Caco-2 (cell line): ENCODE data around the gene FARP1. TPM values are rescaled to one million over a fixed set of nuclear protein-coding genes. Genes with fewer than 3 reads are reported as not detected.

Source experiments
- BruUV-seq: library from RNA; stranded (reverse); fragments of 400-500 nt; replicated peaks from 2 replicates; lab custom pipeline; 2021; lab: Mats Ljungman, UMichigan
- CTCF ChIA-PET: fragments of 300-600 bp; sonication (Branson Sonifier 250); formaldehyde crosslinking; loops from one replicate; lab custom pipeline; 2022; ENCODE audit warnings: antibody characterized with exemption; lab: Charles Lee
- POLR2A ChIA-PET: fragments of 300-600 bp; sonication (Branson Sonifier 250); formaldehyde crosslinking; loops from one replicate; lab custom pipeline; 2022; ENCODE audit warnings: antibody characterized with exemption; lab: Charles Lee
- DNase-seq, 2 experiments: peaks; one replicate each; pipeline versions ENCODE4 v3.0.0 to v3.0.0-alpha.2; 2020 to 2022
- H3K27me3 ChIP-seq: replicated peaks from 2 replicates; pipeline ENCODE4 v1.6.0; 2011; ENCODE audit warnings: low read length; ENCODE audit not compliant: control insufficient read depth, insufficient read depth
- H3K36me3 ChIP-seq: 2 replicates; pipeline ENCODE4 v1.5.1; 2011; ENCODE audit warnings: low read length; ENCODE audit not compliant: control insufficient read depth, insufficient read depth
- H3K4me1 ChIP-seq: fragments of 250-450 bp; sonication (Bioruptor Pico); 2 replicates; pipeline ENCODE4 v1.5.1; 2020; ENCODE audit warnings: mild to moderate bottlenecking
- H3K4me3 ChIP-seq: 2 replicates; pipeline ENCODE4 v1.5.1; 2011; ENCODE audit warnings: low read depth, mild to moderate bottlenecking, control low read depth, low read length
- H3K9me3 ChIP-seq: fragments of 250-450 bp; sonication (Bioruptor Pico); 2 replicates; pipeline ENCODE4 v1.5.1; 2020; ENCODE audit warnings: mild to moderate bottlenecking, moderate library complexity
- H3K27ac Mint-ChIP-seq: one replicate; pipeline ENCODE4 v1.8.0; 2022; ENCODE audit warnings: mixed read lengths; ENCODE audit not compliant: unreplicated experiment
- H3K27me3 Mint-ChIP-seq: one replicate; pipeline ENCODE4 v1.8.0; 2022; ENCODE audit warnings: mixed read lengths; ENCODE audit not compliant: insufficient read depth, unreplicated experiment
- H3K36me3 Mint-ChIP-seq: one replicate; pipeline ENCODE4 v1.8.0; 2022; ENCODE audit warnings: mild to moderate bottlenecking, mixed read lengths; ENCODE audit not compliant: insufficient read depth, unreplicated experiment
- H3K4me1 Mint-ChIP-seq: one replicate; pipeline ENCODE4 v1.8.0; 2022; ENCODE audit warnings: low read depth, mixed read lengths; ENCODE audit not compliant: unreplicated experiment
- H3K4me3 Mint-ChIP-seq: one replicate; pipeline ENCODE4 v1.8.0; 2022; ENCODE audit warnings: mild to moderate bottlenecking, moderate library complexity, mixed read lengths; ENCODE audit not compliant: unreplicated experiment
- H3K9me3 Mint-ChIP-seq: one replicate; pipeline ENCODE4 v1.8.0; 2022; ENCODE audit warnings: mixed read lengths; ENCODE audit not compliant: unreplicated experiment
- intact Hi-C: fragments of 100-400 bp; cut with micrococcal nuclease; formaldehyde crosslinking; loops from one replicate; pipeline ENCODE4 v1.10.0; 2022; ENCODE audit not compliant: unreplicated experiment
- total RNA-seq: library from RNA; stranded (reverse); gene quantifications from 2 replicates; pipeline ENCODE4 v1.2.3, GENCODE V29; 2022
- TF ChIP-seq, protein P1 (sequence below), 2 experiments: fragments of 200-600 bp in 1 of 2; IDR thresholded peaks; 1 replicate in 1 of 2; 2 replicates in 1 of 2; pipeline versions ENCODE4 v1.5.1 to v1.8.0; 2011 to 2022; ENCODE audit warnings: antibody characterized with exemption in 1 of 2, control low read depth in 1 of 2, inconsistent platforms in 1 of 2, low read depth in 1 of 2, low read length in 1 of 2, mild to moderate bottlenecking in 1 of 2, moderate library complexity in 1 of 2; ENCODE audit not compliant: insufficient read depth in 1 of 2, severe bottlenecking in 1 of 2, unreplicated experiment in 1 of 2

The FARP1 gene
- total RNA-seq, 1 experiment from 2014 or later: 189 TPM

DNA sequence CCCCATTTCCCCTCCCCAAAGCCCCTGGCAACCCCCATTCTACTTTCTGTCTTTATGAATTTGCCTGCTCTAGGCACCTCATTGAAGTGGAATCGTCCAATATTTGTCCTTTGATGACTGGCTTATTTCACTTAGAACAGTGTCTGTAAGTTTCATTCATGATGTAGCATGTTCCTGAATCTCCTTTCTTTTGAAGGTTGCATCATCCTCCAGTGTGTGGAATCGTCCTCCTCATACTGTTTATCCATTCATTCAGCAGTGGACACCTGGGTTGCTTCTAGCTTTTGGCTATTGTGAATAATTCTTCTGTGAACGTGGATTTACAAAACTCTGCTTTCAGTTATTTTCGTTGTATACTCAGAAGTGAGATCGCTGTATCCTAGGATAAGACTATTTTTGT, 195.4 kb downstream of the FARP1 start:
- DNase-seq: no peak
- Histone ChIP-seq H3K27me3 (no peaks in the 10 kb centered on the region), H3K9me3 (peaks cover 6% of the 10 kb centered on the region; the same call in 1 of the 2 replicates), H3K4me1 (no peaks in the 10 kb centered on the region), H3K4me3 (no peak overlapping the region), H3K36me3 (peaks cover 3% of the 10 kb centered on the region; the same call in 1 of the 2 replicates)
- BruUV-seq: no TSS peak
- TF ChIP-seq, protein P1, sequence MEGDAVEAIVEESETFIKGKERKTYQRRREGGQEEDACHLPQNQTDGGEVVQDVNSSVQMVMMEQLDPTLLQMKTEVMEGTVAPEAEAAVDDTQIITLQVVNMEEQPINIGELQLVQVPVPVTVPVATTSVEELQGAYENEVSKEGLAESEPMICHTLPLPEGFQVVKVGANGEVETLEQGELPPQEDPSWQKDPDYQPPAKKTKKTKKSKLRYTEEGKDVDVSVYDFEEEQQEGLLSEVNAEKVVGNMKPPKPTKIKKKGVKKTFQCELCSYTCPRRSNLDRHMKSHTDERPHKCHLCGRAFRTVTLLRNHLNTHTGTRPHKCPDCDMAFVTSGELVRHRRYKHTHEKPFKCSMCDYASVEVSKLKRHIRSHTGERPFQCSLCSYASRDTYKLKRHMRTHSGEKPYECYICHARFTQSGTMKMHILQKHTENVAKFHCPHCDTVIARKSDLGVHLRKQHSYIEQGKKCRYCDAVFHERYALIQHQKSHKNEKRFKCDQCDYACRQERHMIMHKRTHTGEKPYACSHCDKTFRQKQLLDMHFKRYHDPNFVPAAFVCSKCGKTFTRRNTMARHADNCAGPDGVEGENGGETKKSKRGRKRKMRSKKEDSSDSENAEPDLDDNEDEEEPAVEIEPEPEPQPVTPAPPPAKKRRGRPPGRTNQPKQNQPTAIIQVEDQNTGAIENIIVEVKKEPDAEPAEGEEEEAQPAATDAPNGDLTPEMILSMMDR (IDR thresholded peaks at IDR 0.05; ENCODE audit: insufficient read depth in 1 of 2, low read depth in 1 of 2, low read length in 1 of 2, severe bottlenecking in 1 of 2, unreplicated experiment in 1 of 2): no peak
- ChIA-PET CTCF (no interaction called here), POLR2A (no interaction called here)
- no peaks in the 10 kb centered on the region for H3K27me3 Mint-ChIP-seq
- H3K27ac Mint-ChIP-seq: peak overlapping the region; percentile 64
- peaks cover 15% of the 10 kb centered on the region for H3K4me1 Mint-ChIP-seq
- H3K9me3 Mint-ChIP-seq: peaks cover 11% of the 10 kb centered on the region
- peaks cover 19% of the 10 kb centered on the region for H3K36me3 Mint-ChIP-seq
- H3K4me3 Mint-ChIP-seq: no peak overlapping the region
- intact Hi-C loops: no loop called here

DNA sequence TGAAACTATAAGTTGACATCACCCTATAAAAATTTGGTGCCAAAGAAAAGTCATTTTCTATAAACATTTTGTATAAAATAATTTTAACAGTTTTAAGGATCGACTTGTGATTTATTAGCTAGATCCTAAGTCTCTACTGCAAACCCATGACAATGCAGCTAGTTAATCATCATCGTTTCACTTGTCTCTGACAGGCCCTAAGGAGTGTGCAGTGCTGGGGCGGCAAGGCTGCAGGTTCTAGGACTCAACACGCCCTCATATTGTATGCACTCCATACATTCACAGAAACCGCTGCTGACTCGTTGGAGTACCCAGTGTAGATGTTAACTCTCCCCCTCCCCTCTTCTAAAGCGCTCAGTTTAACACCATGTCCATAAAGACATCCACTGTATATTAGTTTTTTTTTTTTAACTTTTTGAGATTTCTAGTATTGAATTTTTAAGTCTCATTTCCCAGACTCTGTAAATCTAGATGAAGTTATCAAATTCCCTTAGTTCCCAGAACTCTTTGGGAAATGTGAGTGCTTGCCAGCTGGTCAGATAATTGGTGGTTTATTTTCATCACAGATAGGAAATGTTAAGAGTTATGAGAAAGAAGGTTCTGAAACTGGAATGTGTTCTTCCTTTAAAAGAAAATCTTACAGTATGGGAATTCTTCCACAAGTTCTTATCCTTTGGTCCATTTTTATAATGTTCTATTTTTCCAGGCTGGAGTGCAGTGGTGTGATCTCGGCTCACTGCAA, 197.0 kb downstream of the FARP1 start:
- Mint-ChIP-seq H3K27me3 (no peaks in the 10 kb centered on the region), H3K4me1 (peaks cover 15% of the 10 kb centered on the region), H3K27ac (no peak overlapping the region), H3K36me3 (peaks cover 16% of the 10 kb centered on the region), H3K4me3 (no peak overlapping the region), H3K9me3 (peaks cover 8% of the 10 kb centered on the region)
- Histone ChIP-seq H3K4me3 (no peak overlapping the region), H3K4me1 (no peaks in the 10 kb centered on the region), H3K27me3 (no peaks in the 10 kb centered on the region), H3K36me3 (peaks cover under 1% of the 10 kb centered on the region; the same call in 1 of the 2 replicates), H3K9me3 (peaks cover 2% of the 10 kb centered on the region; the same call in 1 of the 2 replicates)
- DNase-seq: no peak
- TF ChIP-seq, protein P1 (IDR thresholded peaks at IDR 0.05; ENCODE audit: insufficient read depth in 1 of 2, low read depth in 1 of 2, low read length in 1 of 2, severe bottlenecking in 1 of 2, unreplicated experiment in 1 of 2): no peak
- POLR2A ChIA-PET: no interaction called here
- CTCF ChIA-PET: no interaction called here
- intact Hi-C loops: no loop called here
- BruUV-seq: no TSS peak

DNA sequence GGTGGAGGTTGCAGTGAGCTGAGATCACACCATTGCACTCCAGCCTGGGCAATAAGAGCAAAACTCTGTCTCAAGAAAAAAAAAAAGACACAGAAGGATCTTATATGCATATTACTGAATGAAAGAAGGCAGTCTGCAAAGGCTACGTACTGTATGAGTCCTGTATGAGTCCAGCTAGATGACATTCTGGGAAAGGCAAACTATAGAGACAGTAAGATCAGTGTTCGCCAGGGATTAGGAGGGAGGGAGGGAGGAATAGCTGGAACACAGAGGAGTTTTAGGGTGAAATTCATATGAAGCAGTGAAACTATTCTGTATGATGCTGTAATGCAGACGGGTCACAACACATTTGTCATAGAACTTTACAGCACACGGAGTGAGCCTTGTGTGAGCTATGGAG, 200.1 kb downstream of the FARP1 start:
- no peak for DNase-seq
- Mint-ChIP-seq H3K36me3 (peaks cover 33% of the 10 kb centered on the region), H3K4me1 (peaks cover 5% of the 10 kb centered on the region), H3K27ac (no peak overlapping the region), H3K9me3 (no peaks in the 10 kb centered on the region), H3K4me3 (no peak overlapping the region), H3K27me3 (no peaks in the 10 kb centered on the region)
- ChIA-PET POLR2A (interaction anchor here (0.6 kb wide), 1 partner anchor 225 kb away, joined by 3 read pairs; no protein-coding TSS in a partner anchor), CTCF (no interaction called here)
- Histone ChIP-seq H3K4me1 (no peaks in the 10 kb centered on the region), H3K4me3 (no peak overlapping the region), H3K36me3 (no peaks in the 10 kb centered on the region; the same call in 1 of the 2 replicates), H3K9me3 (no peaks in the 10 kb centered on the region), H3K27me3 (no peaks in the 10 kb centered on the region)
- TF ChIP-seq, protein P1 (IDR thresholded peaks at IDR 0.05; ENCODE audit: insufficient read depth in 1 of 2, low read depth in 1 of 2, low read length in 1 of 2, severe bottlenecking in 1 of 2, unreplicated experiment in 1 of 2): no peak
- no TSS peak for BruUV-seq
- intact Hi-C loops: no loop called here
